ENCODE results near the gene SPATA20. TPM values are rescaled to one million over a fixed set of nuclear protein-coding genes. Genes with fewer than 3 reads are reported as not detected.

Gene SPATA20
- total RNA-seq, 1 donor from 2014 or later: 84.1 TPM

DNA sequence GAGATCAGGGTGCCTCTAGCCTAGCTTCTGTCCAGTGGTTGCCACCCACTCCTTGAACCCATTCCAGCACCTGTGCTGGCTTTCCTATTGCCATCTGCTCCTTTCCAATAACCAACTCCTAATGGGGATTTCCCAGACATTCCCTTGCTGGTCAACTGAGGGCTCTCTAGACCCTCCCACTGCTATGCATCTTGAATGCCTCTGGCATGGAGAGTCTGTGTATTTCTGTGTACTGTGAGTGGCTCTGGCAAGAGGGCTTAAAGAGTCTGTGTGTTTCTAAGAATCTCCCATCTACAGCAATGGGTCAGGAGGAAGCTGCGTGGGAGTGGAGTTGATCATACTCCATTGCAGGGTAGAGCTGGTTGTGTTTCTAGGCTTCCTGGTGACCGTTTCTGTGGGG is 25.5 kb upstream of the SPATA20 start:
- no peak overlapping the region for H3K4me3 Mint-ChIP-seq (ENCODE audit: low read depth)

DNA sequence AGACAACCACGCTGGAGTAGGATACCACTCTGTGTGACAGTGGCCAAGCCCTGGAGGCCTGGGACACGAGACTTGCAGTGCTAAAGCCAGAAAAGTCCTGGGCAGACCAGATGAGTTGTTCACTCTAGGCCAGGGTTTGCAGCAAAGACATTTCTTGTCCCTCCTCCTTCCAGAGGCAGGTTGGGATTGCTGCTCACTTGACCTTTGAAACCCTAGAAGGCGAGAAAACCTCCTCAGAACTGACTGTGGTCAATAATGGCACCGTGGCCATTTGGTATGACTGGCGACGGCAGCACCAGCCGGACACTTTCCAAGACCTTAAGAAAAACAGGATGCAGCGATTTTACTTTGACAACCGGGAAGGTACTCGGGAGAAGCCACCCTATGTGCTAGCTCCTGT is 24.2 kb upstream of the SPATA20 start:
- Mint-ChIP-seq H3K27ac (no peak overlapping the region), H3K4me3 (ENCODE audit: low read depth) (no peak overlapping the region), H3K27me3 (no peaks in the 10 kb centered on the region), H3K4me1 (ENCODE audit: low read depth) (peaks cover 5% of the 10 kb centered on the region), H3K36me3 (ENCODE audit: insufficient read depth) (no peaks in the 10 kb centered on the region), H3K9me3 (ENCODE audit: low read depth) (no peaks in the 10 kb centered on the region)
- no peak for DNase-seq (ENCODE audit: low spot score, unreplicated experiment)
- TF ChIP-seq, protein P1, sequence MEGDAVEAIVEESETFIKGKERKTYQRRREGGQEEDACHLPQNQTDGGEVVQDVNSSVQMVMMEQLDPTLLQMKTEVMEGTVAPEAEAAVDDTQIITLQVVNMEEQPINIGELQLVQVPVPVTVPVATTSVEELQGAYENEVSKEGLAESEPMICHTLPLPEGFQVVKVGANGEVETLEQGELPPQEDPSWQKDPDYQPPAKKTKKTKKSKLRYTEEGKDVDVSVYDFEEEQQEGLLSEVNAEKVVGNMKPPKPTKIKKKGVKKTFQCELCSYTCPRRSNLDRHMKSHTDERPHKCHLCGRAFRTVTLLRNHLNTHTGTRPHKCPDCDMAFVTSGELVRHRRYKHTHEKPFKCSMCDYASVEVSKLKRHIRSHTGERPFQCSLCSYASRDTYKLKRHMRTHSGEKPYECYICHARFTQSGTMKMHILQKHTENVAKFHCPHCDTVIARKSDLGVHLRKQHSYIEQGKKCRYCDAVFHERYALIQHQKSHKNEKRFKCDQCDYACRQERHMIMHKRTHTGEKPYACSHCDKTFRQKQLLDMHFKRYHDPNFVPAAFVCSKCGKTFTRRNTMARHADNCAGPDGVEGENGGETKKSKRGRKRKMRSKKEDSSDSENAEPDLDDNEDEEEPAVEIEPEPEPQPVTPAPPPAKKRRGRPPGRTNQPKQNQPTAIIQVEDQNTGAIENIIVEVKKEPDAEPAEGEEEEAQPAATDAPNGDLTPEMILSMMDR (IDR thresholded peaks at IDR 0.05; ENCODE audit: unreplicated experiment): no peak

More for the DNA sequence above, 25.5 kb upstream of the SPATA20 start:
- TF ChIP-seq, protein P1 (IDR thresholded peaks at IDR 0.05; ENCODE audit: unreplicated experiment): no peak
- Mint-ChIP-seq H3K9me3 (ENCODE audit: low read depth) (no peaks in the 10 kb centered on the region), H3K27ac (no peak overlapping the region), H3K27me3 (peaks cover 3% of the 10 kb centered on the region), H3K4me1 (ENCODE audit: low read depth) (peaks cover 5% of the 10 kb centered on the region), H3K36me3 (ENCODE audit: insufficient read depth) (no peaks in the 10 kb centered on the region)
- DNase-seq (ENCODE audit: low spot score, unreplicated experiment): no peak

DNA sequence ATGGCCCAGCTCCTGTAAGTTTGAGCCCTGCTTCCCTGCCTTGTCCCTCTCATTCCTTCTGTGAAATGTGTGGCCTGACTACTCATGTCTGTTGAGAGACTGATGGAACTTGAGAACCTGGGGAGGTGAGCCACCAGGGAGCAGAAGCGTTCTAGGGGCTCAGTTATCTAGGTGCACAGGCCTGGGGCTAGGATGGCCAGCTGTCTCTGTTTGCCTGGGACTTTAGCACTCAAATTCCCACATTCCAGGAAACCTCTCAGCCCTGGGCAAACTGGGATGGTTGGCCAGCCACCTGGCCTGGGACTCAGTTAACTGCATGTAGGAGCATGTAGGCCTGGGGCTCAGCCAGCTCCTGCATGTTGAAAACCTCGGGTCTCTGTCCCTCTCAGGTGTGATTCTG is 23.8 kb upstream of the SPATA20 start:
- Mint-ChIP-seq H3K4me3 (ENCODE audit: low read depth) (no peak overlapping the region), H3K27ac (no peak overlapping the region), H3K27me3 (peaks cover 2% of the 10 kb centered on the region), H3K36me3 (ENCODE audit: insufficient read depth) (no peaks in the 10 kb centered on the region), H3K9me3 (ENCODE audit: low read depth) (no peaks in the 10 kb centered on the region), H3K4me1 (ENCODE audit: low read depth) (peaks cover 5% of the 10 kb centered on the region)
- no peak for DNase-seq (ENCODE audit: low spot score, unreplicated experiment)
- TF ChIP-seq, protein P1 (IDR thresholded peaks at IDR 0.05; ENCODE audit: unreplicated experiment): no peak

GRCh38 chr17:50524838-50525237 is 22.1 kb upstream of the SPATA20 start:
- Mint-ChIP-seq H3K9me3 (ENCODE audit: low read depth) (no peaks in the 10 kb centered on the region), H3K27ac (no peak overlapping the region), H3K4me3 (ENCODE audit: low read depth) (no peak overlapping the region), H3K27me3 (peaks cover 9% of the 10 kb centered on the region), H3K36me3 (ENCODE audit: insufficient read depth) (no peaks in the 10 kb centered on the region), H3K4me1 (ENCODE audit: low read depth) (peaks cover 3% of the 10 kb centered on the region)
- TF ChIP-seq, protein P1 (IDR thresholded peaks at IDR 0.05; ENCODE audit: unreplicated experiment): no peak
- no peak for DNase-seq (ENCODE audit: low spot score, unreplicated experiment)

DNA sequence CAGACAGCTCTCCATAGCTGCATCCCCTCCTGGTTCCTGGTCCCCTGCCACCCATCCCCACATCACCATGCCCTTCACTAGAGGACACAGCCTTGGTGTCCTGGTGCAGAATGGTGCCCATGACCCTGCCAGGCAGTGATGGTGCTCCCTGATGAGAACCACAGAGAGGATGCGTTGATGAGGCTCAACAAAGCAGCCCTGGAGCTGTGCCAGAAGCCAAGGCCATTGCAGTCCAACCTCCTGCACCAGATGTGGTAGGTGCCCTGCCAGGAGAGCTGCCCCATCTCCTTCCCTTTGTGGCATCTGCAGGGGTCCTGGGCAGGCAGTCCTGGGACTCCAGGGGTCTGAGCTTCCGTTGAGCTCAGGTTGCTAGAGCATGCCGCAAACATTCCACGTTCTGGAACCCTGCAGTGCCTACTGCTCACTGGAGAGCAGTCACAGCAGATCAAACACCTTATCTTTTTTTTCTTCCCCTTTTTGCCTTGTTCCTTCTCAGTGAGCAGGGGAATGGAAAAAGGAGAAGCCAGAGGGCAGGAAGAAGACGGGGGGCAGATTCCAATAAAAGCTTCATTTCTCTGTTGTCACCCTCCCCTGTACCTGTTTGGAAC is 19.7 kb upstream of the SPATA20 start:
- H3K36me3 Mint-ChIP-seq (ENCODE audit: insufficient read depth): no peaks in the 10 kb centered on the region
- no peak overlapping the region for H3K4me3 Mint-ChIP-seq (ENCODE audit: low read depth)
- no peak overlapping the region for H3K27ac Mint-ChIP-seq
- TF ChIP-seq, protein P1 (IDR thresholded peaks at IDR 0.05; ENCODE audit: unreplicated experiment): no peak
- DNase-seq (ENCODE audit: low spot score, unreplicated experiment): no peak
- peaks cover 12% of the 10 kb centered on the region for H3K27me3 Mint-ChIP-seq
- peaks cover 15% of the 10 kb centered on the region for H3K4me1 Mint-ChIP-seq (ENCODE audit: low read depth)
- H3K9me3 Mint-ChIP-seq (ENCODE audit: low read depth): no peaks in the 10 kb centered on the region
